Vagina (tissue), 2 donors: Measurements from ENCODE around the gene UBE2O.

Experiments
- CTCF ChIP-seq, 3 experiments: fragments of 450-650 bp in 2 of 3; fragments of 200-600 bp in 1 of 3; sonication (generic) in 1 of 3; IDR thresholded peaks; one replicate each; pipeline ENCODE4 v1.5.1; 2017 to 2019; ENCODE audit warnings: antibody characterized with exemption in 3 of 3, mild to moderate bottlenecking in 2 of 3, moderate library complexity in 2 of 3
- POLR2A ChIP-seq, 2 donors: fragments of 450-650 bp; IDR thresholded peaks; one replicate each; pipeline ENCODE4 v1.6.1; 2017; ENCODE audit warnings: antibody characterized with exemption in 2 of 2, mild to moderate bottlenecking in 2 of 2, moderate library complexity in 2 of 2
- POLR2AphosphoS5 ChIP-seq, 2 donors: sonication (generic); formaldehyde crosslinking; IDR thresholded peaks; one replicate each; pipeline ENCODE4 v1.9.0; 2017; ENCODE audit warnings: antibody characterized with exemption in 2 of 2, mild to moderate bottlenecking in 2 of 2, low read depth in 1 of 2; ENCODE audit not compliant: insufficient read depth in 1 of 2

GRCh38 chr17:76432712-76433336 lies 20.1 kb downstream of the UBE2O start:
- TF ChIP-seq CTCF (IDR thresholded peaks at IDR 0.05) (no peak), POLR2A (IDR thresholded peaks at IDR 0.05) (no peak), POLR2AphosphoS5 (IDR thresholded peaks at IDR 0.05; ENCODE audit: insufficient read depth in 1 of 2, low read depth in 1 of 2) (no peak)
